ENCODE results near the gene SKI.
A peak's percentile ranks its signal among the peaks of the same experiment; 100 is the strongest.
"Not testable (repeated sequence)": the region's sequence is repeated elsewhere in the genome, so short reads cannot be mapped to it uniquely, and the experiment has no call there.

Gene SKI

GRCh38 chr1:2247045-2247394 is 18.9 kb downstream of the SKI start:
- not testable (repeated sequence) for DNase-seq (ENCODE audit: low read depth)

DNA sequence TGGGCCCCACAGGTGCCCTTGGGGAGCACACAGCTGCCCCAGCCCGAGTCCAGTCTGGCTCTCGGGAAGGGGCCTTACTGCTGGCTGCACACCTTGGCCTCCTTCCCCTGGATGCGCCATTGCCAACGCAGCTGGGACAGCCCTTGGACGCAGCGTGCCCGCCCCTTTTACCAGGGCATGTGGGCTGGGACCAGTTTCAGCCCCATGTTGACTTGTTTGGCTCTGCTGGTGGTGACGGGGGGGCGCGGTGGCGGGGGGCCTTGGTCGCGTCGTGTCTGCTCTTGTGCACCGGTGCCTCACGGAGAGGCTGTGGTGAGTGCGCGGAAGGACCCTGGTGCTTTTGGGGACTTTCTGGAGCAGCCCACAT is 19.6 kb downstream of the SKI start:
- DNase-seq (ENCODE audit: low read depth) = no peak

GRCh38 chr1:2248127-2248826 is 20.2 kb downstream of the SKI start:
- no peak for DNase-seq (ENCODE audit: low read depth)

GRCh38 chr1:2248854-2249558 is 20.9 kb downstream of the SKI start:
- no peak for DNase-seq (ENCODE audit: low read depth)

GRCh38 chr1:2249559-2249906 is 21.4 kb downstream of the SKI start:
- DNase-seq (ENCODE audit: low read depth) = no peak

DNA sequence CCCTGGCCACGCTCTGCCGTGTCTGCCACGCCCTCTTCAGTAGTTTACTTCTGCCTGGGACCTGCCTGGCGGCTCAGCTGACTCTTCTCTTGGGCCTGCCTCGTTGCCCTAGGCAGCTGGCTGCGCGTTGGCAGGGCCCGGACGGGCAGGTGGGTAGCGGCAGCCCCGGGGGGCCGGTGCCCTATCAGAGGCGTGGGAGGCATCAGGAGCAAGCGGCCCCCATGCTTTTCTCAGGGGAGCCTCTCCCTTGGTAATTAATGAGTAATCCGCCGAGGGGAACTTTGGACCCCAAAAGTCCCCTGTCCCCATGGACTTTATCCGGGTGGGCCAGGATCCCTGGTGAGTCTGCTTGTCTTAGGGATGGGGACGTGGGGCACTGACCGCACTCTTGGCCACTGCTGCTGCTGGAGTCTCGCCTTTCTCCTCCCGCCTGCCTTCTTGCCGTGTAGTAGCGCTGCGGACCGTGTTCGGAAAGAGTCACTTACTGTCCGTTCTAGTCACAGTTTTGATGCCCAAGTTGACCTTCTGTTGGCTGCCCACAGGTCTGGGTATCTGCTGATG is 22.7 kb downstream of the SKI start:
- no peak for DNase-seq (ENCODE audit: low read depth)

DNA sequence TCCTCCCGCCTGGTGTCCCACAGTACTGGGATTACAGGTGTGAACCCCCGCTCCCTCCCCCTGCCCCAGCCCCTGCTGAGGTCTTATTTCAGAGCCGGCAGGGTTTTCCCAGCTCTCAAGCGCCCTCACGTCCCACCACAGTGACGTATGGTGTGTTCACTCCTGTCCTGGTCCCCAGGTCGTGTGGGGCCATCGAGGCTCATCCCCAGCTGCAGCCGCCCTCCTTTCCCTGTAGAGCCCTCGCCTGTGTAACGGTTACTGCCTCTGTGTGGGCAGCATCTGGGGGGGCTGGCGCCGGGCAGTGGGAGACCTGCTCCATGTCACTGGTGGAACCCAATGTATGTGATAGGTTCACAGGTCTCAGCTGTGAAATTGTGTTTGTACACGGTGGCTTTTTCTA is 23.2 kb downstream of the SKI start:
- DNase-seq (ENCODE audit: low read depth) = no peak

- no peak for DNase-seq (ENCODE audit: low read depth)
Observed at GRCh38 chr1:2251786-2252185, 23.7 kb downstream of the SKI start.

DNA sequence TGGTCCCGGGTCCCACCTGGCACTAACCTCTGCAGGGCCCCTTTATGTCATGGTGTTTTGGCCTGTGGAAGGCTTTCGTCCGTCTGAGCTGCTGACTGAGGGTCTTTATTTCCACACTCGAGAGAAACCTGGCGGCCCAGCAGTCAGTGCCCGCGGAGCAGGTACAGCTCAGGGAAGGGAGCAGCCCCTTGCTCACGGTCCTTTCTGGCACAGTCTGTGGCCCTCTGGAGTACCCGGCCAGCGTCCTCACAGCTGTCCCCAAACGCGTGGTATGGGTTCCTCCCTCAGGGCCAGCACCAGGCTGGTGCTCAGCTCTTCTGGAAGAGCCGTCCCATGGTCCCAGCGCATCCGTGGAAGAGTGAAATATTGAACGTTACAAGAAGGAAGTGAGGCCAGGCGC is 24.3 kb downstream of the SKI start:
- no peak for DNase-seq (ENCODE audit: low read depth)

DNA sequence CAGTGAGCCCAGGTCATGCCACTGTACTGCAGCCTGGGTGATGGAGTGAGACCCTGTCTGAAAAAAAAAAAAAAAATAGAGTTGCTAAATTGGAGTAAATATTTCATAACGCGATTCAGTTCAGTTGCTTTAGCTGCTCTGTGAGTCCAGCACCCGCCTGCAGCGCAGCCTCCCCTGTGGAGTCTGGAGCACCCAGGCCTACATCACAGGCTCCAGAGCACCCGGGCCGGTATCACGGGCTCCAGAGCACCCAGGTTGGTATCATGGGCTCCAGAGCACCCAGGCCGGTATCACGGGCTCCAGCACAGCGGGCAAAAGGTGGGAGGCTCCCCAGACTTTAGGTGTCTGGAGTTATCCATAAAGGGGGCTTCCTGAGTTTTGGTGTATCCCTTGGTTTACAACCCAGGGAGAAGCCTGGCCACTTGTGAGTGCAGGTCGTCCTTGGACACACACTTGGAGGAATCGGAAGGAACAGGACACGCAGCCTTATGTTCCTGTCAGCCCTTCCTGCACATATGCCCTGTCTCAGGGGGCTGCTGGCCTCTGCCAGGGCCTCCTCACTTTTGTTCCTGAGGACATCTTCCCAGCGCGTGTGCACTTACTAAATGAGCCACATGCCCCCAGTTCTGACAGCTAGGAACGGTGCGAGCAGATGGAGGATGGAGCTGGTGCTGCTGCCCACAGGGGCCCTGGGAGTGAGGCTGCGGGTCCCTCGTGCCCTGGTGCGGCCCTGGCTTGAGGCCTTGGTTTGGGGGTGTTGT is 25.1 kb downstream of the SKI start:
- no peak for DNase-seq (ENCODE audit: low read depth)

DNA sequence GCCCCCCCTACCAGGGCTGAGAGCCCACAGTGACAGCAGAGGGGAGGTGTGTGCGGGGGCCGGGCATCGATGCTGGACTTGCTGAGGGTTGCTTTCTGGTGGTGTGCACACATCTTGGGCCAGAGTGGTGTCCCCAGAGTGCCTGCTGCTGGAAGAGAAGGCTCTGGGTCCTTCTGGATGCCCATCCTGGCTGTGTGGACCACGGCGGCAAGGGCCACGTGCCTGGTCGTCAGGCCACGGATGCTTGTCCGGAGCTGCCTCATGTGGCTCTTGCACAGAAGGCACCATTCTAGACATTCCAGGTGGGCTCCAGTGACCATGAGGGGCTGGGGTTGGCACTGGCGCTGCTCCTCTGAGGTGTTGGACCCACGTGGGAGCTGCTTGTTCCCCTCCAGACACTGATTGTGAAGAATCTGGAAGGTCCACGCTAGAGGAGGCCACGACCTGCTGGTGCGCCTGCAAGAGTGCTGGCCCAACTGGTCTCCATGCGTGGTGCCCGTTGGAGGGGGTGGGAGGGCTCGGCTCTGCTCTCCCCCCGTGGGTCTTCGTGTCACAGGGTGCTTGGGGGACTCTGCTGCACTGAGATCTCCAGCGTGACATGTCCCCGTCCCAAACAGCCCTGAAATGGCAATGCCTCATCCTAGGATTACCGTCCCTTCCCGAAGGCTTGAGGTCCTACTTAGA is 25.8 kb downstream of the SKI start:
- DNase-seq (ENCODE audit: low read depth) = no peak

GRCh38 chr1:2255047-2255419 is 26.9 kb downstream of the SKI start:
- no peak for DNase-seq (ENCODE audit: low read depth)

DNA sequence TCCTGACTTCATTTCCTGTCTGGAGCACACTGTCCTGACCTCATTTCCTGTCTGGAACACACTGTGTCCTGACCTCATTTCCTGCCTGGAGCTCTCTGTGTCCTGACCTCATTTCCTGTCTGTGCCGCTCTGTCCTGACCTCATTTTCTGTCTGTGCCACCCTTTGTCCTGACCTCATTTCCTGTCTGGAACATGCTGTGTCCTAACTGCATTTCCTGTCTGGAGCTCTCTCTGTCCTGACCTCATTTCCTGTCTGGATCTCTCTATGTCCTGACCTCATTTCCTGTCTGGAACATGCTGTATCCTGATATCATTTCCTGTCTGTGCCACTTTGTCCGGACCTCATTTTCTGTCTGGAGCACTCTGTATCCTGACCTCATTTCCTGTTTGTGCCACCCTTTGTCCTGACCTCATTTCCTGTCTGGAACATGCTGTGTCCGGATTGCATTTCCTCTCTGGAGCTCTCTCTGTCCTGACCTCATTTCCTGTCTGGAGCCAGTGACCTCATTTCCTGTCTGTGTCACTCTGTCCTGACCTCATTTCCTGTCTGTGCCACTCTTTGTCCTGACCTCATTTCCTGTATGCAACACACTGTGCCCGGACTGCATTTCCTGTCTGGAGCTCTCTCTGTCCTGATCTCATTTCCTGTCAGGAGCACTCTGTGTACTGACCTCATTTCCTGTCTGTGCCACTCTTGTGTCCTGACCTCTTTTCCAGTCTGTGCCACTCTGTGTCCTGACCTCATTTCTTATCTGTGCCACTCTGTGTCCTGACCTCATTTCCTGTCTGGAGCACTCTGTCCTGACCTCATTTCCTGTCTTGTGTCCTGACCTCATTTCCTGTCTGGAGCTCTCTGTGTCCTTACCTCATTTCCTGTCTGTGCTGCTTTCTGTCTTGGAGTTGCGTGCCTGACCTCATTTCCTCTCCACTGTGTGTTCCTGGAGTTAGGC is 27.6 kb downstream of the SKI start:
- DNase-seq (ENCODE audit: low read depth) = peak; percentile 28

- DNase-seq (ENCODE audit: low read depth) = no peak
Observed at GRCh38 chr1:2256435-2257244, 28.5 kb downstream of the SKI start.

GRCh38 chr1:2257245-2257627 is 29.1 kb downstream of the SKI start:
- DNase-seq (ENCODE audit: low read depth) = no peak

DNA sequence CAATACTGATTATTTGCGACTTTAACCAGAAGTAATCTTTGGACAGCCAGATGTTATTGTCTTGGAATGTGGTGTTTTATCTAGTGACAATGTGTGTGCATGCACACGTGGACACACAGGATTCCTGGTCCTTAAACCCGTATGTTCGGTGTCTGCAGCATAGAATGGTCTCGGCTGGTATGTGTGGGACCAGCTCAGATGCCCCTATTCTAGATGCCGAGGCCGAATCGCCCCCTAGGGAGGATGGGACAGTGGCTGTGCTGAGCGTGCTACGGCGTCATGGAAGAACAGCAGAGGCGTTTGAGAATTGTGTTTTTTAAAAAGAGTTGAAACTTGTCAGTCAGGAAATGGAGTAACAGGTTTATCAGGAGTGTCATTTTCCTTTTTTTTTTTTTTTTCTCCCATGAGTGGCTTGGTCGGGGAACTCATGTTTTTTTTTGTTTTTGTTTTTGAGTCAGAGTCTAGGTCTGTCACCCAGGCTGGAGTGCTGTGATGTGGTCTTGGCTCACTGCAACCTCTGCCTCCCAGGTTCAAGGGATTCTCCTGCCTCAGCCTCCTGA is 30.1 kb downstream of the SKI start:
- no peak for DNase-seq (ENCODE audit: low read depth)

- DNase-seq (ENCODE audit: low read depth) = no peak
Observed at GRCh38 chr1:2258996-2259395, 30.9 kb downstream of the SKI start.

- no peak for DNase-seq (ENCODE audit: low read depth)
Observed at GRCh38 chr1:2259668-2260402, 31.7 kb downstream of the SKI start.

DNA sequence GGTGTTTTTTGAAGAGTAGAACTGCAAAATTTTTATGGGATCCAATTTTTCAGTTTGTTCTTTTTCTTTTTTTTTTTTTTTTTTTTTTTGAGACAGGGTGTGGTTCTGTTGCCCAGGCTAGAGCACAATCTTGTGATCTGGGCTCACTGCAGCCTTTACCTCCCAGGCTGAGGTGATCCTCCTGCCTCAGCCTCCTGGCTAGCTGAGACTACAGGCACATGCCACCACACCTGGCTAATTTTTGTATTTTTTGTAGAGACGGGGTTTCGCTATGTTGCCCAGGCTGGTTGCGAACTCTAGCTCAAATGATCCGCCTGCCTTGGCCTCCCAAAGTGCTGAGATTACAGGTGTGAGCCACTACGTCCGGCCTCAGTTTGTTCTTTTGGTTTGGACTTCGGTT is 32.4 kb downstream of the SKI start:
- not testable (repeated sequence) for DNase-seq (ENCODE audit: low read depth)

GRCh38 chr1:2260917-2261316 is 32.8 kb downstream of the SKI start:
- no peak for DNase-seq (ENCODE audit: low read depth)
